GM10266 (cell line): ENCODE measurements around the gene PEAK1.

Experiments used
- DNase-seq: peaks from one replicate; pipeline ENCODE4 v3.0.0; 2012; ENCODE audit errors: extremely low spot score
- TF ChIP-seq, protein P1 (sequence below): IDR thresholded peaks from 2 replicates; pipeline ENCODE4 v1.5.1; 2012; ENCODE audit warnings: mild to moderate bottlenecking, low read depth; ENCODE audit not compliant: control insufficient read depth, insufficient read depth; ENCODE audit errors: missing control alignments

Gene PEAK1

DNA sequence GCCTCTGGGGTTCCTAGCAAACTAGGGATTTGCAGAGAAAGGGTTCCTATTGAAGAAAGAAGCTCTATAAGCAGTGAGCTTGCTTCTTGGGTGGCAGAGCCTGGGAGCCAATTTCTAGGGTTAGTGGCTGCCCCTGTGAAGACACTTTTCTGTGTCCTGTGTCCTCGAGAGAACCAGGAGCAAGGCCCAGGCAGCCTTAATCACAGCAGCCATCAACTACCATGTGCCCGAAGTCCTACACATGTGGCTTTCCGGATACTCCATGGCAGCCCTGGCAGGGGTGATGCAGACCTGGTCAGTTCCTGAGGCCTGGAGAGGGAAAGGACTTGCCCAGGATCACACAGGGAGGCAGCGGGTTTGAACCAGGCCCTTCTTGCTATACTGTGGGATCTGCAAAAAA, 321.3 kb downstream of the PEAK1 start:
- no peak for DNase-seq
- TF ChIP-seq, protein P1, sequence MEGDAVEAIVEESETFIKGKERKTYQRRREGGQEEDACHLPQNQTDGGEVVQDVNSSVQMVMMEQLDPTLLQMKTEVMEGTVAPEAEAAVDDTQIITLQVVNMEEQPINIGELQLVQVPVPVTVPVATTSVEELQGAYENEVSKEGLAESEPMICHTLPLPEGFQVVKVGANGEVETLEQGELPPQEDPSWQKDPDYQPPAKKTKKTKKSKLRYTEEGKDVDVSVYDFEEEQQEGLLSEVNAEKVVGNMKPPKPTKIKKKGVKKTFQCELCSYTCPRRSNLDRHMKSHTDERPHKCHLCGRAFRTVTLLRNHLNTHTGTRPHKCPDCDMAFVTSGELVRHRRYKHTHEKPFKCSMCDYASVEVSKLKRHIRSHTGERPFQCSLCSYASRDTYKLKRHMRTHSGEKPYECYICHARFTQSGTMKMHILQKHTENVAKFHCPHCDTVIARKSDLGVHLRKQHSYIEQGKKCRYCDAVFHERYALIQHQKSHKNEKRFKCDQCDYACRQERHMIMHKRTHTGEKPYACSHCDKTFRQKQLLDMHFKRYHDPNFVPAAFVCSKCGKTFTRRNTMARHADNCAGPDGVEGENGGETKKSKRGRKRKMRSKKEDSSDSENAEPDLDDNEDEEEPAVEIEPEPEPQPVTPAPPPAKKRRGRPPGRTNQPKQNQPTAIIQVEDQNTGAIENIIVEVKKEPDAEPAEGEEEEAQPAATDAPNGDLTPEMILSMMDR = no peak

DNA sequence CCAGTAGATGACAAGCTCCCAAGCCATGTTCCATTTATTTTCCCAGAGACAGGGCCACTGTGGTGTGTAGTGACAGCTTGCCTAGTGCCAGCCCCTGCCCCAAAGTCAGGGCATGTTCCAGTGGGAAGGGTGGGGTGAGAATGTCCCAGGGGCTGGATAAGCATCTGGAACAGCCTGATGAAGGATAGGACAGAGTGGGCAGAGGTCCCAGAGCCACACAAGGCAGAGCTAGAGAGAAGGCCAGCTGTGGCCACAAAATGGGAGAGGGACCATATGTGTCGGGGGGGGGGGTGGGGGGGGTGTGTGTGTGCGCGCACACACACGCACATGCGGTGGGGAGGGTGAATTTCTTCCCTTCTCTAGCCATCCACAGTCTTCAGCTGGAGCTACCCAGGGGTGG, 322.0 kb downstream of the PEAK1 start:
- TF ChIP-seq, protein P1 = no peak
- no peak for DNase-seq

DNA sequence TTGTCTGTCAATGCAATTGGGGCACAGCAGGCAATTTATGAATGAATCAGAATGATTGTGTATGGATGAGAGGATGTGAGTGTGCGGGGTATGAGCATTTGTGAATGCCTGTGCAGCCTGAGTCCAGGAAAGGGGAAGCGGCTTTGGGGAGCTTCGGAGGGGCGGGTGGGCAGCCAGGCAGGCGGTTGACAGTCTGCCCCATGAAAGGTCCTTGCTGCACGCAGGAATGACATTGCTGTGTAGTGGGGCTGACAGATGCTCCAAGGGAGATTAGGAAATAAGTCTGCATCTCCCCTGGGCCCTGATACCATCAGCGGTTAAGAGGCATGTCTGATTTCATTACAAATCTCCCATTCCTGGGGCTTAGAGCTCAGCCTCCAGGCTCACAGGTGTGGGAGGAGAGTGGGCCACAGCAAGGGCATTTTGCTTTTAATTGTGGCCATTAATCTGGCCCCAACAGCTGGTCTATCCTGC, 322.6 kb downstream of the PEAK1 start:
- TF ChIP-seq, protein P1 = no peak
- no peak for DNase-seq

DNA sequence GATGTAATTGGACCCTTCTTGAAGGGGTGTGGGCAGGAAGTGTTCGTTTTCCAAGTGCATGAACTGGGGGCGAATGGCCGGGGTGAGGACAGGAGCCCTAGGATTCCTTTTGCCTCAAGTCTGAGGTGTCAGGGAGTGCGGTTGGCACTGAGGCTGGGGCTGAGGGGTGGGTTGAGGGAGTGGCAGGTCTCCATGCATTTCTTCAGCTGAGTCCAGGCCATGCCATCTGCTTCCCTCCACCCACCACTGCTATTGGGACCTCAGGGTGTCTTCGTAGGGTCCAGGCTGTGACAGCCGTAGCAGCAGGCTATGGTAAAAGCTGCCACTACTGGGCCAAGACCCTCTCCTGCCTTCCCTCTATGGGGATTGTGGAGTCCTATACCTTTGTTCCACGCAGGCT, 323.4 kb downstream of the PEAK1 start:
- TF ChIP-seq, protein P1 = no peak
- no peak for DNase-seq

DNA sequence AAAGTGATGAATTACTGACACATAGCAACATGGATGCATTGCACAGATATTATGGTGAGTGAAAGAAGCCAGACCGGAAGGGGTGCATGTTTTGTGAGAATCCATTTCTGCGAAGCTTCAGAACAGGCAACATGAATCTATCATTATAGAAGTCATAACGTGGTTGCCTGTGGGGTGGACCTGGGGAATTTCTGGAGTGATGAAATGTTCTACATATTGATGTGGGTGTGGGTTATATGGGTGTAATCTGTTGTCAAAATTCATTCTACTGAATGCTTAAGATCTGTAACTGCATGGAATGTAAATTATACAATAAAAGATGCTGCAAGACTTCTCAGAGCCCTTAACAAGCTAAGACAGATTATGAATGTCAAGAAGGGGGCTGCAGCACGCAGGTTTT, 323.8 kb downstream of the PEAK1 start:
- TF ChIP-seq, protein P1 = no peak
- DNase-seq = no peak

DNA sequence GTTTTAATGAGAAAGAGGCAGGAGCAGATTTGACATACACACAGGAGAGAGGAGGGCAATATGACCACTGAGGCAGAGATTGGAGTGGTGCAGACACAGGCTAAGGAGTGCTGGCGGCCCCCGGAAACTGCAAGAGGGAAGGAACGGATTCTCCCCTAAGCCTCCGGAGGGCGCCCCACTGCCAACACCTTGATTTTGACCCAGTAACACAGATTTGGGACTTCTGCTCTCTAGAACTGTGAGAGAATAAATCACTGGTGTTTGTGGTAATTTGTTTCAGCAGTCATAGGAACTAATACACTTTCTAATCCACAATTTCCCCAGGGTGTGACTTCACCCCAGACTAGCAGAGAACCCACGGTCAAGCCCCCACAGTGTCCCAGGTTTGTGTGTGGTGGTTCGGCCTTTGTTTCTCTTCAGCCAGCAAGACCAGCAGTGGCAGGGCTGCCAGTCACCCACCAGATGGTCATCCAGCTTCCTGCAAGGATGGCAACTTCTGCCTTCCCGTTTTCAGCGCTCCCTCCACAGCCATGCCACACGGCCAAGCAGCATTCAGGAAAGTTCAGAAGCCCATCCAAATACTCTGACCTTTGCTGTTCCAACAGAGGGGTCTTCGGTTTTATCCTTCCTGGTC, 325.4 kb downstream of the PEAK1 start:
- TF ChIP-seq, protein P1 = peak; percentile 22
- no peak for DNase-seq

DNA sequence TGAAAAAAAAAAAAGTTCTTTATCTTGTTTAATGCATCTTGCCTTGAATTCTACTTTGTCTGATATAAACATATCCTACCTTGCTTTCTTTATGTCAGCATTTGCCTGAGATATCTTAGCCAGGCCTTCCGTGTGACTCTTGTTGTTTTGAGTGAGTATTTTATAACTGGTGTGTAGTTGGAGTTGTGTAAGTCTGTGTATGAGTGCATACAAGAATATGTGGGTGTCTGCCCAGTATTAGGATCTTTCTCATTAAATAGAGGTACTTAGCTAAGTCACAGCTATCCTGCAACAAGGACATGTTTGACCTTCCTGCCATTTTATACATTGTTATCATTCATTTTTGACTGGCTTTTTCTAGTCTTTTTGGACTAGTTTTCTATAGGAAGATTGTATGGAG, 326.5 kb downstream of the PEAK1 start:
- DNase-seq = no peak
- TF ChIP-seq, protein P1 = no peak
